PFSK-1 (cell line): Measurements from ENCODE around the gene GIMD1.

Experiments
- POLR2AphosphoS5 ChIP-seq: IDR thresholded peaks from 2 replicates; pipeline ENCODE4 v1.6.1; 2012; ENCODE audit warnings: low read depth, mild to moderate bottlenecking, control low read depth, low read length, moderate library complexity
- SIN3A ChIP-seq: IDR thresholded peaks from 2 replicates; pipeline ENCODE4 v1.6.1; 2012; ENCODE audit warnings: mild to moderate bottlenecking, low read length, moderate library complexity, borderline replicate concordance; ENCODE audit not compliant: insufficient read depth
- TAF1 ChIP-seq: IDR thresholded peaks from 2 replicates; pipeline ENCODE4 v1.6.1; 2012; ENCODE audit warnings: low read length, control low read depth, borderline replicate concordance; ENCODE audit not compliant: insufficient read depth
- TF ChIP-seq, protein P1 (sequence below), 2 experiments: IDR thresholded peaks; 2 replicates each; pipeline versions ENCODE4 v1.6.1 to v1.8.0; 2011 to 2012; ENCODE audit warnings: low read depth in 2 of 2, low read length in 2 of 2, control low read depth in 1 of 2, inconsistent platforms in 1 of 2, mild to moderate bottlenecking in 1 of 2, moderate library complexity in 1 of 2; ENCODE audit not compliant: insufficient read depth in 1 of 2

DNA sequence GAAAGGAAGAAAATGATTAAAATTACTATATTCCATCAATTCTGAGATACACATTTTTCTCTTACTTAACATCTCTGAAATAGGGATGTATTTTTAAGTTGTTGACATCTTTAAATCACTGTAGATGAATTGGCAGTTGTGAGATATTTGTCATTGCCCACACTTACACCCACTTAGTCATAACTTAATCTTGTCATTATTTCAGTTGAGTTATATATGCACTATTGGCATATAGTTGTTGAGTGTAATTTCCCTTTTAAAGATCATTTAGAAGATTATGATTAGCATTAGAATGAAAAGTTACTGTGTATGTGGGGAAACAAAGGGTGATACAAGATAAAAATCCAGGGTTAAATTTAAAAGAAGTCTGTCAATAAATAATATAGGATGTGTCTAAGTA, 50.1 kb downstream of the GIMD1 start:
- TF ChIP-seq SIN3A (no peak), POLR2AphosphoS5 (no peak), TAF1 (no peak)
- TF ChIP-seq, protein P1, sequence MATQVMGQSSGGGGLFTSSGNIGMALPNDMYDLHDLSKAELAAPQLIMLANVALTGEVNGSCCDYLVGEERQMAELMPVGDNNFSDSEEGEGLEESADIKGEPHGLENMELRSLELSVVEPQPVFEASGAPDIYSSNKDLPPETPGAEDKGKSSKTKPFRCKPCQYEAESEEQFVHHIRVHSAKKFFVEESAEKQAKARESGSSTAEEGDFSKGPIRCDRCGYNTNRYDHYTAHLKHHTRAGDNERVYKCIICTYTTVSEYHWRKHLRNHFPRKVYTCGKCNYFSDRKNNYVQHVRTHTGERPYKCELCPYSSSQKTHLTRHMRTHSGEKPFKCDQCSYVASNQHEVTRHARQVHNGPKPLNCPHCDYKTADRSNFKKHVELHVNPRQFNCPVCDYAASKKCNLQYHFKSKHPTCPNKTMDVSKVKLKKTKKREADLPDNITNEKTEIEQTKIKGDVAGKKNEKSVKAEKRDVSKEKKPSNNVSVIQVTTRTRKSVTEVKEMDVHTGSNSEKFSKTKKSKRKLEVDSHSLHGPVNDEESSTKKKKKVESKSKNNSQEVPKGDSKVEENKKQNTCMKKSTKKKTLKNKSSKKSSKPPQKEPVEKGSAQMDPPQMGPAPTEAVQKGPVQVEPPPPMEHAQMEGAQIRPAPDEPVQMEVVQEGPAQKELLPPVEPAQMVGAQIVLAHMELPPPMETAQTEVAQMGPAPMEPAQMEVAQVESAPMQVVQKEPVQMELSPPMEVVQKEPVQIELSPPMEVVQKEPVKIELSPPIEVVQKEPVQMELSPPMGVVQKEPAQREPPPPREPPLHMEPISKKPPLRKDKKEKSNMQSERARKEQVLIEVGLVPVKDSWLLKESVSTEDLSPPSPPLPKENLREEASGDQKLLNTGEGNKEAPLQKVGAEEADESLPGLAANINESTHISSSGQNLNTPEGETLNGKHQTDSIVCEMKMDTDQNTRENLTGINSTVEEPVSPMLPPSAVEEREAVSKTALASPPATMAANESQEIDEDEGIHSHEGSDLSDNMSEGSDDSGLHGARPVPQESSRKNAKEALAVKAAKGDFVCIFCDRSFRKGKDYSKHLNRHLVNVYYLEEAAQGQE (IDR thresholded peaks at IDR 0.05; ENCODE audit: insufficient read depth in 1 of 2, low read depth in 2 of 2, low read length in 2 of 2) = no peak
